ES-I3 (cell line): ENCODE results near the gene CEACAM1.
"Not testable (repeated sequence)": the region's sequence is repeated elsewhere in the genome, so short reads cannot be mapped to it uniquely, and the experiment has no call there.

Experiments
- H3K36me3 ChIP-seq: 2 replicates; pipeline ENCODE4 v1.6.1; 2013; ENCODE audit warnings: mild to moderate bottlenecking, low read length, control low read depth, moderate library complexity; ENCODE audit not compliant: insufficient read depth
- H3K4me1 ChIP-seq: 2 replicates; pipeline ENCODE4 v1.6.1; 2013; ENCODE audit warnings: mild to moderate bottlenecking, control low read depth, low read length; ENCODE audit not compliant: insufficient read depth
- H3K9ac ChIP-seq: 2 replicates; pipeline ENCODE4 v1.6.1; 2013; ENCODE audit warnings: low read depth, mild to moderate bottlenecking, low read length, moderate library complexity
- H3K9me3 ChIP-seq: 2 replicates; pipeline ENCODE4 v1.6.1; 2013; ENCODE audit warnings: mild to moderate bottlenecking, low read length, moderate library complexity; ENCODE audit not compliant: control insufficient read depth, insufficient read depth

The CEACAM1 gene

DNA sequence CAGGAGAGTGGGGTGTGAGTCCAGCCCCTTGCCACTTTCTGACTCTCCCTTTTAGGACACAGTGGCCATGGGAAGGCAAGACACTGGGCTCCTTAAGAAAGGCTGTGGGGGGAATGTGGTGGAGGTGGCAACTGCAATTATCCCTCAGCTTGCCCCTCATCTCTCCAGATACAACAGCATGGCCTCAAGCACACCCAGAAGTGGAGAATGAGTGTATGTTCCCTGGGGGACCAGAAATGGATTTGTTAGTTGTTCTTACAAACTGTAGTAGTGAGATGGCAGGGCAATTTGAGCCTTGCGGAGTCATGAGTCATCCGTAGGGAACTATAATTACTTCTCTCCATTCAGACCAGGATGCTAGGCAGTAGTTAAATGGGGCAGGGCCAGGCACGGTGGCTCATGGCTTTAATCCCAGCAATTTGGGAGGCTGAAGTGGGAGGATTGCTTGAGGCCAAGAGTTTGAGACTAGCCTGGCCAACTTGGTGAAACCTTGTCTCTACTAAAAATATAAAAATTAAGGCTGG is 59.9 kb downstream of the CEACAM1 start:
- Histone ChIP-seq H3K36me3 (no peaks in the 10 kb centered on the region), H3K4me1 (peaks cover 47% of the 10 kb centered on the region), H3K9me3 (no peaks in the 10 kb centered on the region), H3K9ac (no peak overlapping the region)

DNA sequence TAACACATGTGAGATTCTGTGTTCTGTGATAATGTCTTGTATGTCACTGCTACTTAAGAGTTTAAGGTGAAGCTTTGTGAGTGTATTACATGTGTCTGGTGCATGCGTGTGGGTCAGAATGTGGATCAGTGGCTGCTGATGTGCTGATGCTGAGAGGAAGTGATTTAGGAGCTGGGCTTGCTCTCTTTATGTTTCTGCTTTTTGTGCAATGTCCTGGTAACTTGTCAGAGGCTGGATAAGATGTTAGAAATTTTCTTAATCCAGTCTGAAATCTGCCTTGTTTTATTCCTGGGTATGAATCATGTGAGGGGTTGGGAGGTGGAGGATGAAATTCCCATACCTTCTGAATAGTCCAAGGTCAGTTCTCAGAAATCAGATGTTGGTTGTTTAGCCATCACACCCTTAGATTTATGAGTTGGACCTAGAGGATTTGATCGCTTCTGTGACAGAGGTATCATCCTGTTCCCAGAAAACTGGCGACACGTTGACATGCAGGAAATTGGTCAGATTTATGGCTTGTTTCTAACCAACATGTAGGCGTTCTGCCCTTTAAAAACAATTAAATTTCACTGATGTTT is 61.0 kb downstream of the CEACAM1 start:
- Histone ChIP-seq H3K36me3 (no peaks in the 10 kb centered on the region), H3K4me1 (peaks cover 38% of the 10 kb centered on the region), H3K9ac (no peak overlapping the region), H3K9me3 (no peaks in the 10 kb centered on the region)

DNA sequence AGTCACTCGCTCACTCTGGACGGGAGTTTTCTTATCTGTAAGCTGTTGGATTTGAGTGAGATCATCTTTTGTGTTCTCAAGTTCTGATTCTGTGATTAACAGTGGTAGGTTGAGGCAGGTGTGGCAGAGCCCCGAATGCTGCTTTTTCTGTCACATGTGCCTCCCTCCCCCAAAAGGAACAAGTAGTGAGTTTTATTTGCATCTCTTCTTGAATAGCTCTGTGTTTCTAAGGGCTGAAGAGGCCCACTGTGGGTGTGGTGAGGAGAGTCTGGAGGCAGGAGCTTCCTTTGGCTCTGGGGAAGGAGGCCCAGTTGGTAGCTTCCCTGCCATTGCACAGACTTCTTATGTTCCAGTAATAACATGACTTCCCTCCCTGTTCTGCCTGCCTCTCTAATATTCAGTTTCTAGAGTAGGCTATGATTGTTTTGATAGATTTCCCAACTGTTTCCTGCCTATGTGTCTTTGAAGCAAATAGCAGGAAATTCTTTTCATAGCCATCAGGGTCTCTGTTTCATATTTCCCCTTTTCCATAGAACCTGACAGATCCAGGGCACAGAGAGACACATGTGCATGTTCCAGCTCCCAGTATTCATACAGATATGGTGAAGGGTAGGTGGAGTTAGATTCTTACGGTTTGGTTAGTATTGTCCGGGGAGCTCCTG is 61.6 kb downstream of the CEACAM1 start:
- Histone ChIP-seq H3K36me3 (no peaks in the 10 kb centered on the region), H3K9ac (no peak overlapping the region), H3K9me3 (no peaks in the 10 kb centered on the region), H3K4me1 (peaks cover 32% of the 10 kb centered on the region)

DNA sequence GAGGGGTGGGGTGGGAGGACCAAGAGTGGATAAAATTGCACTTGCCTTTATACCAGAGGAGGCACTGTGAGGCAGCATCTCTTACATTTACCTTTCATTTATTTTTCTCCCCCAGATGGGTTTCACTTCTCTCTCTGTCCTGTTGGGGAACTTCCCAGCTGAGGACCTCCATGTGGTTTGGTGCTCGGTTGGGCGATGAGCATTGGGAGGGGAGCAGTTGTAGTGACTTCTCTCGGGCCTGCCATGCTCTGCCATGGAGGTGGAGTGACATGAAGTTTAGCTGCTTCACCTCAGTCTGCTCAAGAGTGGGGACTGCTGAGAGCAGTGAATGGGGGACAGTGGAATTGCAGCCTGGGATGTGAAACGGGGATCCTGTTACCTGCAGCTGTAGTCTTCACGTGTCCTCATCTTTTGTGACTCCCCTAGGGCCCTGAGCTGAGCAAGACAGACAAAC is 62.4 kb downstream of the CEACAM1 start:
- Histone ChIP-seq H3K9ac (no peak overlapping the region), H3K9me3 (no peaks in the 10 kb centered on the region), H3K4me1 (peaks cover 24% of the 10 kb centered on the region), H3K36me3 (no peaks in the 10 kb centered on the region)

DNA sequence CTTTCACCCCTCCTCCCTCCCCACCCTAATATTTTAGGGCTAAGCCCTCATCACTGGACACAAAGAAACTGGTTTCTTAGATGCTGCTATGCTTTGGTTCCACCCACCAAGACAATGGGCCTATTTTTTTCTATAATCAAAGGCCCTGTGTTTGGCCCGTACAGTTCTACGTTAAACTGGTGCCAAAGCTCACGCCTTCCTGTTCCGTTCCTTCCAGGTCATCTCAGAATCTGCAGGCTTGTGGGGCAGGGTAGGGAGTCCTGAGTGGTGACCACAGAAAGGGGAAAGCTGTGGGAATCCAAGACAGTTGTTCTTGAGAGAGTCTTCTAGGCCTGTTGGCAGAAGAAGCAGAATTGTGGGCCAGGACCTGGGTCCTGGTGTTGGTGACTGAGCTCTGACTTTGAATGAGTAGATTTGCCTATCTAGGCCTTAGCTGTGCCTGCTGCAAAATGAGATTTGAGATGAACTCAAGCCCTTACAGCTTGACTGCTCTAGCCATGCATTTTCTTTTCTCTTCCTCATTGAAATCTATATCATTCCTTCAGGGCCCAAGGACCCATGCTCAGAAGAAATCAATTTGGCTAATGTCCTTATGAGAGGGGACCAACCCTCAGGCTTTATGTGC is 66.5 kb downstream of the CEACAM1 start:
- Histone ChIP-seq H3K9me3 (no peaks in the 10 kb centered on the region), H3K4me1 (peaks cover 10% of the 10 kb centered on the region), H3K36me3 (no peaks in the 10 kb centered on the region), H3K9ac (no peak overlapping the region)

DNA sequence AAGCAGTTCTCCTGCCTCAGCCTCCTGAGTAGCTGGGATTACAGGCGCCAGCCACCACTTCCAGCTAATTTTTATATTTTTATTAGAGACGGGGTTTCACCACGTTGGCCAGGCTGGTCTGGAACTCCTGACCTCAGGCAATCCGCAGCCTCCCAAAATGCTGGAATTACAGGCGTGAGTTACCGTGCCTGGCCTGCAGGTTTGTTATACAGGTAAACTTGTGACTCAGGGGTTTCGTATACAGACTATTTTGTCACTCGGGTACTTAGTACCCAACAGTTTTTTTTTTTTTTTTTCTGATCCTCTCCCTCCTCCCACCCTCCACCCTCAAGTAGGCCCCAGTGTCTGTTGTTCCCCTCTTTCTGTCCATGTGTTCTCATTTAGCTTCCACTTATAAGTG is 67.0 kb downstream of the CEACAM1 start:
- H3K9ac ChIP-seq, H3K4me1 ChIP-seq, H3K9me3 ChIP-seq, H3K36me3 ChIP-seq: not testable (repeated sequence)

DNA sequence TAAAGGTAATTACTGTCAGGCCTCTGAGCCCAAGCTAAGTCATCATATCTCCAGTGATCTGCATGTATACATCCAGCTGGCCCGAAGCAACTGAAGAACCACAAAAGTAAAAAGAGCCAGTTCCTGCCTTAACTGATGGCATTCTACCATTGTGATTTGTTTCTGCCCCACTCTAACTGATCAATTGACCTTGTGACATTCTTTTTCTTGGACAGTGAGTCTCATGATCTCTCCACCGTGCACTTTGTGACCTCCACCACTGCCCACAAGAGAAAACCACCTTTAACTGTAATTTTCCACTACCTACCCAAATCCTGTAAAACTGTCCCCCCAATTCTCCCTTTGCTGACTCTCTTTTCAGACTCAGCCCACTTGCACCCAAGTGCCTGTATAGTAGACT is 68.4 kb downstream of the CEACAM1 start:
- no peaks in the 10 kb centered on the region for H3K36me3 ChIP-seq
- no peak overlapping the region for H3K9ac ChIP-seq
- peaks cover 8% of the 10 kb centered on the region for H3K4me1 ChIP-seq
- no peaks in the 10 kb centered on the region for H3K9me3 ChIP-seq
